GM18505 (cell line): Measurements from ENCODE around the gene TFPT.
"Not testable (repeated sequence)": the region's sequence is repeated elsewhere in the genome, so short reads cannot be mapped to it uniquely, and the experiment has no call there.

Source experiments
- ATAC-seq: cut with Tn5 transposase; IDR thresholded peaks from one replicate; pipeline ENCODE4 v1.9.1; 2021; ENCODE audit not compliant: unreplicated experiment
- POLR2A ChIP-seq: IDR thresholded peaks from 4 replicates; pipeline ENCODE4 v1.6.1; 2011; ENCODE audit warnings: borderline replicate concordance; ENCODE audit not compliant: insufficient read depth, insufficient read length; ENCODE audit errors: extremely low read depth

The TFPT gene

GRCh38 chr19:54099190-54099902 is 16.1 kb downstream of the TFPT start:
- no peak for ATAC-seq
- no peak for TF ChIP-seq POLR2A

- no peak for TF ChIP-seq POLR2A
- ATAC-seq, result no peak
Measured at GRCh38 chr19:54096617-54097106, 18.8 kb downstream of the TFPT start.

- ATAC-seq, result not testable (repeated sequence)
Measured at GRCh38 chr19:54095859-54096616, 19.4 kb downstream of the TFPT start.

DNA sequence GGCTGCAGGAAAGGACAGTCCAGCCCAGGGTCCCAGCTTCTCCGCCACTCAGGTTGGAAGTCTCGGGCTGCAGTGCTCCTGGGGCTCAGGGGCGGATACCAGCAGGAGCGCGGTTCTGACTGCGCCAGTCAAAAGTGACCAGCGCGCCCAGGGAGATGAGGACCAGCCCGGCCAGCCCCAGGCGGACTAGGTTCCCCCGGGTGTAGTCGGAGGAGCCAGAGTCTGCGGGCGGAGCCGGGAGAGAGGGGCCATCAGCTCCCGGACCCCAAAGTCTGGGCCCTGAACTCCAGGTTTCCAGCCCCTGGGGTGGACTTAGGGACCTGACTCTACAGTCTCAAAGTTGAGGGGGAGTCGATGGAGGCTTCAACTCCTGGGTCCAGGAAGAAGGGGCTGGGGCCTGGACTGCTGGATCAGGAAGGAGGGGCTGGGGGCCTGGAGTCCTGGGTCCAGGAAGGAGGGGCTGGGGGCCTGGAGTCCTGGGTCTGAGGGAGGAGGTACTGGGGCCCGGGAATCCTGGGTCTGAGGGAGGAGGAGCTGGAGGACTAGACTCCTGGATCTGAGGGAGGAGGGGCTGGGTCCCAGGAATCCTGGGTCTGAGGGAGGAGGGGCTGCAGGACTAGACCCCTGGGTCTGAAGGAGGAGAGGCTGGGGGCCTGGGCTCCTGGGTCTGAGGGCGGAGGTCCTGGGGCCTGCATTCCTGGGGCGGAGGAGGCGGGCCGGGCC is 20.2 kb downstream of the TFPT start:
- no peak for TF ChIP-seq POLR2A

DNA sequence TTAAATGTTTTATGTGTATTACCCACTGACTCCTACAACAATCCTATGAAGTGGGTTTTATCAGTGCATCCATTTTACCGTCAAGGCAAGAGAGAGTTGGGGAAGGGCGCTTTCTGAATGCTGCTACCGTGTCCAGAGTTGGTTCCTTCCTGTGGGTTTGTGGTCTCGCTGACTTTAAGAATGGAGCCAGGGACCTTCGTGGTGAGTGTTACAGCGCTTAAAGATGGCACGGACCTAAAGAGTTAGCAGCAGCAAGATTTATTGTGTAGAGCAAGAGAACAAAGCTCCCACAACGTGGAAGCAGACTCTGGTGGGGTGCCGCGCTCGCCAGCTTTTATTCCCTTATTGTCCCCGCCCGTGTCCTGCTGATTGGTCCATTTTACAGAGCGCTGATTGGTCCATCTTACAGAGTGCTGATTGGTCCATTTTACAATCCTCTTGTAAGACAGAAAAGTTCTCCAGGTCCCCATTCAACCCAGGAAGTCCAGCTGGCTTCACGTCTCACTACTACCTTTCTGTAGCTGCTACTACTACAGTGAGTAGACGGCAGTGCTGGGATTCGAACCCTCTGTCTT is 20.9 kb downstream of the TFPT start:
- TF ChIP-seq POLR2A, result no peak
- ATAC-seq, result no peak

More for the DNA sequence above, 20.2 kb downstream of the TFPT start:
- ATAC-seq, result no peak

- no peak for TF ChIP-seq POLR2A
- ATAC-seq, result no peak
Measured at GRCh38 chr19:54084410-54084809, 31.0 kb downstream of the TFPT start.

- TF ChIP-seq POLR2A, result no peak
- ATAC-seq, result no peak
Measured at GRCh38 chr19:54081032-54081431, 34.4 kb downstream of the TFPT start, which contains the start of gene TARM1. Gene TARM1 (minus strand): TSS chr19:54081365. CDS start chr19:54081340, 25 bp downstream.

DNA sequence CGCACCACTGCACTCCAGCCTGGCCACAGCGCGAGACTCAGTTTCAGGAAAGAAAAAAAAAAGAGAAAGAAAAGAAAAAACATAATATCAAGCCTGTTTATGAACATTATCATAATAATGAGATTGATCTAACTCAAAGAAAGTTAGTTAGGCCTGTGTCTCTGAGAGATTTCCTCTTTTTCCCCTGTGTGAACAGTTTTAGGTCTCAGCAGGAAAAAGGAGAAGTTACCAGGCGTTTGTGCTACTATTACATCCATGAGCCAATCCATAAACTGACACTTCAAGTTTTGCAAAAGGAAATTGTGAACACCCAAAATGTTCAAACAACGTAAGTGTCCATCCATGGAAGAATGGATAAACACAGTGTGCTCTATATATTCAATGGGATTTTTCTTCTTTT is 38.1 kb downstream of the TFPT start:
- no peak for TF ChIP-seq POLR2A
- no peak for ATAC-seq

DNA sequence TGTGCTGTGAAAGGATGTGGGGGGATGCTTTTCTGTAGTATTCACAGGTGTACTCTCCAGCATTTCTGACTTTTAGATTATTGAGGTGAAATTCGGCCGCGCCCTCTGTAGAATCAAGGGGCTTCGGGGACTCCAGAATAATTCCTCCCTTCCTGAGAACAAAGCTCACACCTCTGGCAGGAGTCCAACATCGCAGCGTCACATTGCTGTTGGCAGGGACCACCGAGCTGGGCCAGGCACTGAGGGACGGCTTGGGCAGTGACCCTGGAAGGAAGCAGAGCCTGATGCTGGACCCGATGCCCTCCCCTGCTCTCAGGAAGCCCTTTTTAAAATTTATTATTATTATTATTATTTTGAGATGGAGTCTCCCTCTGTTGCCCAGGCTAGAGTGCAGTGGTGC is 40.6 kb downstream of the TFPT start:
- no peak for TF ChIP-seq POLR2A
- no peak for ATAC-seq

DNA sequence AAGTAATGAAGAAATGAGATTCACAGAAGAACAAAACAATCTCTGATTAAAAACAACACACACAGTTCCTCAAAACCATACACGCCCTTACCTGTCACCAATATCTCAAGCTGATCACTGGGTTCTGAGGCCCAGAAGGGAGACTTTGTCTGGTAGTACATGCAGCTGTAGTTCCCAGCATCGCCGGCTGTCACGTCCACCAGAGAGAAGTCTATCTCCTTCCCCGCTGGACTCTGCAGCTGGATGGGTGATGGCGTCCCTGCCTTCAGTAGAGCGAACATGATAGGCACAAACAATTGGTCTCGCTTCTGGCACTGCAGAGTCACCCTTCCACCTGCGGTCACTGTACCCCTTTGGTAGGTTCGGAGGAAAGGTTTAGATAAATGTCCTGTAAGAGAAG is 41.6 kb downstream of the TFPT start:
- no peak for ATAC-seq
- no peak for TF ChIP-seq POLR2A

GRCh38 chr19:54069470-54069869 is 46.0 kb downstream of the TFPT start:
- no peak for TF ChIP-seq POLR2A
- no peak for ATAC-seq

GRCh38 chr19:54063350-54064116 is 51.9 kb downstream of the TFPT start, which contains the start of gene VSTM1:
Gene VSTM1 (minus strand): TSS chr19:54063897. CDS start chr19:54063777, 120 bp downstream.
- TF ChIP-seq POLR2A, result no peak
- ATAC-seq, result no peak
